Germinal center (tissue), 1 donor: Measurements from ENCODE around the gene SYK.
"Not testable (repeated sequence)": the region's sequence is repeated elsewhere in the genome, so short reads cannot be mapped to it uniquely, and the experiment has no call there.

Experiments used
- DNase-seq: peaks from one replicate; pipeline ENCODE4 v3.0.0; 2012; ENCODE audit warnings: mixed read lengths, low spot score

The SYK gene

GRCh38 chr9:90801241-90801972 lies at the start of gene SYK:
Gene SYK, plus strand, starts transcription at chr9:90801819. Its CDS starts 42,080 bp downstream, at chr9:90843899.
- DNase-seq = peak; percentile 72

DNA sequence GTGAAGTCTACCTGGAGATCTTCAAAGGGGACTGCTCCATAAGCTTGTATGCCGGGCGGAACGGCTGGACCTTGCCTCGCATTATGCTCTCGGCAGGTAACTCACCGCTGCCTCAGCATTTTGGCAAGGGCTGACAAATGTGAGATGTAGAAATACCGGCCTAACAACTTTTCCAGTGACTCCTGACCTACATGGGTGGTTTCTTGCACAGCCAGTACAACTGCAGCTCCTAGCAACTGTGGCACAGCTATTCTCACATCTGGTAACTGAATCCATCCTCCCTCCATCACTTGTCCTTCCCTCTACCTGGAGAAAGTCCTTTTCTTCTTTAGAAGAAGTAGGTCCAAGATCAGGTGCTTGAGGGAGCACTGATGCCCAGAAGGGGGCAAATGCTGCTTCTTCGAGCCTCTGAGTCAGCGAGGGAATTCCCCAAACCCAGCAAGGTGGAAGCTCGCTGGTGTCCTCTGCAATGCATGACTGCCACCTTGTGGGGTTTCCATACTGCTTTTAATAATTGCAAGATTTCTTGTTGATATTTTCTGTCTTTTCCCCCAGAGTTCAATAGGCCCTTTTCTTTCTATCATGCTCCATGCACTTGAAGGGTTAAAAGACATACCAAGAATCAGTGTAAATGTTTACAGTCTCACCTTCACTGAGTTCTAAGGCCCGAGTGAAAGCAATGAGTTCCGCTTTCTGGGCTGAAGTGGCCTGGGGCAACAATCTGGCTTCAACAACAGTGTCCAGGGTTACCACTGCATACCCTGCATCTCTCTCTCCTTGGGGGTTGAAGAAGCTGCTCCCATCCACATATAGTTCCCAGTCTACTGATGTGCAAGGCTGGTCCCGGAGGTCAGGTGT lies 45.9 kb upstream of the SYK start:
- DNase-seq = not testable (repeated sequence)

DNA sequence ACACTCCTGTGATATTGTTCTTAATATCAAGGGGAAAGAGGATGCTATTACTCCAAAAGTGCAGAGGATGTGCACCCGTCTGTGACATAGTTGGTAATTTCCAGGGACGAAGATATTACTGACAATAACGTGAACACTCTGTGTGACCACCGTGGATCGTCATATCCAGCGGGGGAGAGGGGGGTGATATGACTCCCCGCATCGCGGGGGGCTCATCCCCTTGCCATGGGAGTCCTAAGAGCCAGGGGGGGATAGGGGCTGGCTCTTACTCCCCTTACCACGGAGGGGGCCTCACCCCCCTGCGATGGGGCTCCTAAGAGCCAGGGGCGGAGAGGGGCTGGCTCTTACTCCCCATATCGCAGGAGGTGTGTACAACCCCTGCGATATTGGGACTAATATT lies 41.0 kb upstream of the SYK start:
- DNase-seq = not testable (repeated sequence)

GRCh38 chr9:90766731-90767130 lies 34.9 kb upstream of the SYK start:
- no peak for DNase-seq

GRCh38 chr9:90767523-90768100 lies 34.0 kb upstream of the SYK start:
- DNase-seq = no peak

- peak; percentile 24 for DNase-seq
These were observed 31.4 kb upstream of the SYK start for GRCh38 chr9:90770182-90770738.

GRCh38 chr9:90770927-90771326 lies 30.7 kb upstream of the SYK start:
- no peak for DNase-seq

DNA sequence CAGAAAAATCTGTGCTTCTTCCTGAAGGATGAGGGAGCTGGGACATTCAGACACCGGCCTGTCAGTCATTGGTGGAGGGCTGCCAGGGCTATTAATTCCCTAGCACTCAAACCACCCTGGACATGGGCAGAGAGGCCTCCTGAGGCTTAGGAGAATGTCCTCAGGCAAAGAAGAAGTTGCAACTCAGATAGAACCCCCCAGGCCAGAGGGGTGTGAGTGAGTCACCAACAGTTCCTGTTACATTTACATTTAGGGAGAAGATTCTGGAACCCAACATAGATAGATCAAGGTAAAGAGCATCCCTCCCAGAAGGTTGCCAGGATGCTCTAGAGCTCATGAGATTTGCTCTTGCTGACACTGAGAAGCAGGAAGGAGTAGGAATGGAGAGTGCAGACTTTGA lies 29.2 kb upstream of the SYK start:
- DNase-seq = no peak

GRCh38 chr9:90773617-90774016 lies 28.0 kb upstream of the SYK start:
- DNase-seq = peak; percentile 68

- DNase-seq = no peak
These were observed 27.5 kb upstream of the SYK start for GRCh38 chr9:90774071-90774470.

DNA sequence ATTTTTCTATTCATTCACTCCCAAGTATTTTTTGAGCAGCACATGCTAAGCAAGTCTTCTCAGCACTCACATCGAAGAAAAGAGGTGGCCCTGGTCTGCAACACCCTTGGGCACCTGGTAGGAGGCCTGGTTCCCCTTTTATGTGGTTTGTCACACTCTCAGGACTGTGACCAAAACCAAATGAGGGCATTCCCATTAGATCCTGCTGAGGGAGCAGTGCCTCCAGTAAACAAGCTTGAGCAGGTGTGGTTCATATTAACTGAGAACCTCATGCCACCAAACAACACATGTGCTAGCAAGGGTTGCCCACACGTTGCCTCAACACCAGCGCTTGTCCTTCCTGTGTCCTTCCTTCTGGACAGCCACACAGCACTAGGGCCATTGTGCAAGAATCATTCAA lies 26.9 kb upstream of the SYK start:
- DNase-seq = peak; percentile 72

GRCh38 chr9:90775657-90776056 lies 26.0 kb upstream of the SYK start:
- DNase-seq = no peak

- no peak for DNase-seq
These were observed 22.9 kb upstream of the SYK start for GRCh38 chr9:90778746-90779145.

GRCh38 chr9:90783552-90783951 lies 18.1 kb upstream of the SYK start:
- DNase-seq = no peak

DNA sequence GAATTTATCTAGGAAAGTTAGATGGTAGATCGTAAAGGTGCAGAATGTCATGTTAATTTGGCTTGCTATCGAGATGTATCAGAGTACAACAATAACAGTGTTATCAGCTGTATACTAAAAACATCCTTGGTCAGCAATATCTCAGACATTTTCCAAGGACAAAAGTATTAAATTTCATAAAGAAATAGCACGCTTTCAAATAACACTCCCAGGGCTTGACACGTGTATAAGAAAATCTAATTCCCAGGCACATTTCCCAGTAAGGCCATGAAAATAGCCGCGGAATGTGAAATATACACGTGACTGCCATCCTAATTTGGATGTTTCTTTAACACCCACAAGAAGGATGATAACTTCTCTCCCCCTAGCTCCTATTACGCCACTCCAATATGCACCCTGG lies 17.7 kb upstream of the SYK start:
- DNase-seq = no peak

DNA sequence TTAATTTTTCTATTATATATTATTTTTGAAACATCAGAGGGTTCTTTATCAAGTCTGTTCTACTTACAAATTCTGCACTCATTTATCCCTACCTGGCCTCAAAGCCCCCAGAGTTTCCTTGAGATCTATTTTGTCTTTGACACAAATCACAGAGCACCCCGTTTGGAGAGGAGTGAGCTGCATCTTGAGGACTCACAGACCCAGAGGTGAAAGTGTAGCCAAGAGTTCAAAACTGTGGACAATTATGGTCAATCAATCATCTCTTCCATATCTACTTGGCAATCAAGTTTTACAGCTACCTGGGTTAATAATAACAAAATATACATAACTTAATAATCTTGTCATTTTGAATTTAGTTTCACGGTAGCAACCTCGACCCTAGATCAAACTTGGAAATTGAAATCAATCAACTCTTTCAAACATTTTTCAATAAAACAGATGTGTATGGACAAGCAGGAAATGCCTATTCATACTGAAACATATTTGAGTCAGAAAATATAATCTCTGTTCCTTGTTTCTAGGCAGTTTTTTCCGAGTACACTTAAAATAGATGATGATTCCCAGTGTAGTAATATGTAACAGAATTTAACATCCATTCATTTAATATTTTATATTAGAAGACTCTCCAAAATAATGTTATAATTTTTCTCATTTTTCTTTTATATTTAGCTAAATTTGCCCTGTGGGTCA lies 13.7 kb upstream of the SYK start:
- no peak for DNase-seq

DNA sequence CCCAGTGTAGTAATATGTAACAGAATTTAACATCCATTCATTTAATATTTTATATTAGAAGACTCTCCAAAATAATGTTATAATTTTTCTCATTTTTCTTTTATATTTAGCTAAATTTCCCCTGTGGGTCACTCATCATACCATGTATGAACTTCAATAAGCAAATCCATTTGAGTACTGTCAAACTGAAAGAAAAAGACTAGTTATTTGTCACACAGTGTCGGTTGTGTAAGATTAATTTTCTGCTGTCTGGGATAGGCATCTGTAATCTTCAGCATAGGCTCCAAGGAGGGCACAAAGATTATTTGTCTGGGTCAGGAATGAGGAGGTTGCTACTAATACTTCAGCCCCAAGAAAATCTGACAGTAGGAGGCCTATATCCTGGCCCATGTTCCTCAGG lies 13.1 kb upstream of the SYK start:
- DNase-seq = not testable (repeated sequence)

GRCh38 chr9:90789408-90789807 lies 12.2 kb upstream of the SYK start:
- DNase-seq = no peak

- no peak for DNase-seq
These were observed 11.8 kb upstream of the SYK start for GRCh38 chr9:90789862-90790261.

DNA sequence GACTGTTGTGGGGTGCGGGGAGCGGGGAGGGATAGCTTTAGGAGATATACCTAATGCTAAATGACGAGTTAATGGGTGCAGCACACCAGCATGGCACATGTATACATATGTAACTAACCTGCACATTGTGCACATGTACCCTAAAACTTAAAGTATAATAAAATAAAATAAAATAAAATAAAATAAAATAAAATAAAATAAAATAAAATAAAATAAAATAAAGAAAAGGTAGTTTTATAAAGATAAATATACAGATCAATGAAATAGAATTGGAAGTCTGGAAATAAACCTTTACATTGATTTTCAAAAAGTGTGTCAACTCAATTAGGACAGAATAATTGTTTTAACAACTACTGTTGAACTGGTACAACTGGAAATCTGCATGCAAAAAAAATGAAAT lies 8.6 kb upstream of the SYK start:
- DNase-seq = not testable (repeated sequence)

GRCh38 chr9:90793729-90794128 lies 7.9 kb upstream of the SYK start:
- no peak for DNase-seq

DNA sequence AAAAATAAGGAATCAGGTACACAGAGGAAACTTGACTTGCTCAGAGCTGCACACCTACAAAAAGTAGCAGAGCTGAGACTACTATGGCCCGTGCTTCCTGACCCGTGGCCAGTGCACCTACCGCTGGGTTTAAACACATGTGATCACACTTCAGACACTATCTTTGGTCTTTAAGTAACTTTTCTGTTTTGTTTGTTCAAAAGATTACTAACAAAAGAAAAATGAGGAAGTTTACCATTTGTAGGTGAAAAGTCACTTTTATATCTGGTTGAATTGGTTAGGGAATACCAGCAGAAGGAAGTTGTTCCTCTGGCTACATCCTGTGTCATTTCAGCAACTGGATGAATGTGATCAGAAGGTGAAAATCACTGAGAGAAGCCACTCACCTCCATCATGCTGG lies 6.5 kb upstream of the SYK start:
- DNase-seq = no peak
